Skeletal muscle cell (primary cell): ENCODE results near the gene PAH.

Experiments
- DNase-seq: peaks from one replicate; pipeline ENCODE4 v3.0.0-alpha.2; 2010; ENCODE audit warnings: low read depth
- H3K4me3 ChIP-seq: 2 replicates; pipeline ENCODE4 v1.5.1; 2011; ENCODE audit warnings: low read depth, mild to moderate bottlenecking, control low read depth, low read length, moderate library complexity

Gene PAH

DNA sequence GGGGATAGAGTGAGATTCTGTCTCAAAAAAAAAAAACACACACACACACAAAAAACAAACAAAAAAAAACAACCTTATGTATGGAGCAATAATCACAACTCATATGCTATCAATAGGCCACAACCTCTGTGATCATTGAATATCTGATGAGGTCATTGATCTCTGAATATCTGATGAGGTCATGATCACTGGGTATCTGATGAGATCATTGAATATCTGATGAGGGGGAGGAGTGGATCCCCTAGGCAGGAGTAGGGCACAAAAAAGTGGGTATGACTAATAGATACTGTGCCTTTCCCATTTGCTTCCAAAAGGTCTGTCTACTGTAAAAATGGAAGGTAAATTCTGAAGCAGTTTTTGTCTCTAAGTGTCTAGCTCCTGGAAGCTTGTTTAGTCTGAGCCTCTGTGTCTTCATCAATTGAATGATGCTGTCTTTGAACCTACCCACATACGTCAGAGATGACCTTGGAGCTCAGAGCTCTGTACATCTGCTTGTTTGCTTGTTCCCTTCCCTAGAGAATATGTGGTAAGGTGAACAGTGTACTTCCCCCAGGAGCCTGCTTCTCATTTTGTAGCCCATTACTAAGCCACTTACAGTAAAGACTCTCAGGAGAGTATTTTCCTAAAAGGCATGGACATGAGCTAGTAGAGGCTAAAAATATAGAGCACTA is 13.6 kb downstream of the PAH start:
- DNase-seq, result no peak
- no peak overlapping the region for H3K4me3 ChIP-seq

DNA sequence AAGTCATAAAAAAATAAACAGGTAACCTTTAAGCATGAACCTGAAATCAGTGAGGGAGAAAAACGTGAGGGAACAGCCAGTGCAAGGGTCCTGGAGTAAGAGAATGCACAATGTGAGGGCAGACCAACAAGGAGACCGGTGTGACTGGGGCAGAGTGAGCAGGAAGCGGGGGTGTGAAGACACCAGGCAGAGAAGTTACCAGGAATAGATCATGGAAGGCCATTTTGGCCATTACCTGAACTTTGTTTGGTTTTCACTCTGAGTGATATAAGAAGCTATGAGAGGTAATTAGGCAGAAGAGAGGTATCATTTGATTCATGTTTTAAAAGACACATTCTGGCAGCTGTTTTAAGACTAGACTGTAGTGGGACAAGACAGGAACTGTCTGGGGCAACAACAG is 15.0 kb downstream of the PAH start:
- no peak overlapping the region for H3K4me3 ChIP-seq
- DNase-seq, result no peak

DNA sequence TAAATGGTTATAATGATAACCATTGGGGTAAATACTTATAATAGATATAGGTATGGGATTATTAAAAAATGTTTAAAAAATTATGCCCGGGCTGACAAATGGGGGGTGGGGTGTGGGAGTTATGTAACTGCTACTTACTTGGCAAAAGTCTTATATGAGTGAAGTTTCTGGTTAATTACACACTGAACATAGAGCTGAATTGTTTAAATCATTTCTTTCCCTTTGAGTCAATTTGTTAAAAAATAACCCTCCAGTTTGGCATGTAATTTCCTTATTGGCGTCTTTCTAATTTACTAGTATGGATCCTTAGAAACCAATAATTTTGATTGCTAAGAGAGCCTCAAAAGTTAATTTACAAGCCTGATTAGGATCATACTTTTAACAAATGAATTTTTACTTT is 16.7 kb downstream of the PAH start:
- no peak overlapping the region for H3K4me3 ChIP-seq
- no peak for DNase-seq

DNA sequence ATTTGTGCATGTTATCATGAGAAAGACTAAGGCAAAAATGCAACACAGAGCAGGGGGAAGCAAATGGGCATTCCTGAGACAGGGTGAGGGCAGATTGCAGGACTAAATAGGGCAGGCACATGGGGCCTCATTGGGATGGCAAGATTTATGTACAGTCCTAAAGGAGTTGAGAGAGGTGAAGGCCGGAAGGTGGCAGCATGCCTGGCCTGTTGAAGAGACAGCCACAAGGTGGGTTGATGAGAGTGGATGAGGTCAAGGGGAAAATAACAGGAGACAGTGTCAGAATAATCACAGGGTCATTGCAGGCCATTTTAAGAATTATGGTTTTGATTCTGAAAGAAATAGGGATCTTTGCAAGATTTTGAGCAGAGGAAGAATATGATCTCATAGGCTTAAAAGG is 21.0 kb downstream of the PAH start:
- DNase-seq, result no peak
- H3K4me3 ChIP-seq, result no peak overlapping the region

DNA sequence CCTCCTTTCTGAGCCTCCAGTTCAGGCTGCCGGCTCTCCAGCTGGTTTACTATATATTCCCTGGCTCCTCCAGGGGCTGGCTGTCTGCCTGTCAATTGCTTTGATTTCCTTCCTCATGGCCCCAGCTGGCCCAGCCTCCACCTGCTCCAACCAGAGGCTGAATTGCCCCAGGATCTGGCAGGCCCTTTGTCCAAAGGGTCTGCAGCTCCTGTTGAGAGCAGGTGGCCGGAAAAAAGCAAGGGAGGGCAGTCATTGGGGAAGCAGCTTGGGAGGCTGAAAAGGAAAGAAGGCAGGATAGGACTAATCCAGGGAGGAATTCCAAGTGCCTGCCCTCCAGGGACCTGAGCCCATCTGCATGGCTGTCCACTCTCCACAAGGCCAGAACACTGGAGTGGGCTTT is 25.3 kb downstream of the PAH start:
- H3K4me3 ChIP-seq, result no peak overlapping the region
- DNase-seq, result no peak

GRCh38 chr12:102888511-102888910 is 28.5 kb downstream of the PAH start:
- no peak for DNase-seq

GRCh38 chr12:102885043-102885932 is 31.8 kb downstream of the PAH start:
- H3K4me3 ChIP-seq, result no peak overlapping the region

More at GRCh38 chr12:102888511-102888910, 28.5 kb downstream of the PAH start:
- no peak overlapping the region for H3K4me3 ChIP-seq

GRCh38 chr12:102883204-102883799 is 33.7 kb downstream of the PAH start:
- H3K4me3 ChIP-seq, result no peak overlapping the region
- no peak for DNase-seq

More at GRCh38 chr12:102885043-102885932, 31.8 kb downstream of the PAH start:
- no peak for DNase-seq

- no peak overlapping the region for H3K4me3 ChIP-seq
- DNase-seq, result no peak
Measured at GRCh38 chr12:102880783-102881182, 36.3 kb downstream of the PAH start.

DNA sequence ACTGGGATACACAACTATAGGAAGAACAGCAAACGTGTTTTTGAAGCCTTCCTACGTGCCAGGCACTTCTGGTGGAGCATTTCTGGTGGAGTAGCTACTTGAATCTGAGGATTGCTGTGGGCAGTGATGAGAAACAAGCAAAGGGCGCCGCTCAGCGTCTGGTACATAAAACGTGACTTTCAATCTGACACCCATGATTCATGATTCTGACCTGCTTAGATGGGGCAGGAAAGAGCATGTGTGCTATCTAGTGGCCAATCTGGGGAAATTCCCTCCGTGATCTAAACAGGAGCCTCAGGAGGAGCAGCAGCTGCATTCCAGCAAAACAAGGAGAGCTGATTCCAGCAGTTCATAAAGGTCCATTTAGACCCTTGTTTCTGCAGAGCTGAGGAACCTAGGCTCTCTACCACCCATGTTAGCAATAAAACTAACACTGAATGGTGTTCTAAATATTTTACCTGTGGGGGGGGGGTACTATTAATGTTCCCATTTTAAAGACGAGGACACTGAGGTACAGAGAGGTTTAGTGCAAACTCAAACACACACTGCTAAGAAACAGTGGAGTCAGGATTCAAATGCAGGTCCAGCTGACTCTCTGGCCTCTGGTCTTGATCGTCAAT is 37.8 kb downstream of the PAH start:
- no peak overlapping the region for H3K4me3 ChIP-seq
- no peak for DNase-seq

GRCh38 chr12:102876883-102877282 is 40.2 kb downstream of the PAH start:
- DNase-seq, result no peak
- H3K4me3 ChIP-seq, result no peak overlapping the region

GRCh38 chr12:102874819-102875218 is 42.2 kb downstream of the PAH start:
- no peak for DNase-seq
- no peak overlapping the region for H3K4me3 ChIP-seq

DNA sequence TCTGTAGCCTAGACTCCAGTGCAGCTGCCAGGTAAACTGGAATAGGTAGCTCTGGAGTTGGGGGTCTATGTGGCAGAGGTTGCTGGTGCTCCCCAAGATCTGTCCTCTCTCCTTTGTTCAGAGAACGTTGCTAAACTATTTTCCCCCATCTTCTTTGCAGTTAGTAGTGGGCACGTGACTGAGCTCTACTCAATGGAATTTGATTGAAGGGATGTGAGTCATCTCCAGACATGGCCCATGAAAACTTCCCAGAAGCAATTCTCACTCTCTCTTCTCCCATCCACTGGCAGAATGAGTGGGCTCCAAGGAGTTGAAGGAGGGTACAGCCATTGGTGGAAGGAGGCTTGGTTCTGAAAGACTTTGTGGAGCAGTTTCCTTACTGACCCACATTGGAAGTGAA is 44.0 kb downstream of the PAH start:
- DNase-seq, result no peak
- H3K4me3 ChIP-seq, result no peak overlapping the region

DNA sequence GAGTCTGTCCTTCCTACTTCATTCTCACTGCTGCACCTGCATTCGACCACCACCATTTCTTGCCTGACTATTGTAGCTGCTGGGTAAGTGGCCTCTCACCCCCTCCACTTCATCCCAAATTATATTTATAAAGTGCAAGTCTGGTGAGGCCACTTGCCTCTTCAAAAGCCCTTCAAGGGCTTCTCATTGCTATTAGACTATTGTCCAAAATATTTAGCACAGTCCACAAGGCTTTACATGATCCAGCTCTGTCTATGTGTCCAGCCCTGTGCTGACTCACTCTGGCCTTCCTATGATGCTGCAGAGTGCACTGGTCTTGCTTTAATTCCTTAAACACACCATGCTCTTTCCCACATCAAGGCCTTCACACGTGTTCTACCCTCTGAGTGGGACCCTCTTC is 46.0 kb downstream of the PAH start:
- no peak overlapping the region for H3K4me3 ChIP-seq
- no peak for DNase-seq

DNA sequence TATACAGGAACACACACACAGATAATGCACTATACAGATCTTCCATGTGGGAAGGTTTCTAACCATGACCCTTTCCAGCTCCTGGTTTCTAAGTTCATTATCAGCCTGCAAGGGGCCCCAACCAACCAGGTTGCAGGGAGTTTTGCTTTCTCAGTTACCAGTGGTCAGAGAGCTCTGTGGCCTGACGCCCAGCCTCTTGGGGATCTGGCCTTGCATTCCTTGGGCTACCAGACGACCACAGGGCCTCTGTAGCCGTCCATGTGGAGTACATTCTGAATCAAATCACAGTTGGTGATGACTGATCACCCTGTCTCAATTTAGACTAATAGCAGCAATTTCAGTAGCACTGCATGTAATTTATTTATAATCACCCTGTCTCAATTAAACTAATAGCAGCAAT is 47.5 kb downstream of the PAH start:
- DNase-seq, result no peak
- H3K4me3 ChIP-seq, result no peak overlapping the region

DNA sequence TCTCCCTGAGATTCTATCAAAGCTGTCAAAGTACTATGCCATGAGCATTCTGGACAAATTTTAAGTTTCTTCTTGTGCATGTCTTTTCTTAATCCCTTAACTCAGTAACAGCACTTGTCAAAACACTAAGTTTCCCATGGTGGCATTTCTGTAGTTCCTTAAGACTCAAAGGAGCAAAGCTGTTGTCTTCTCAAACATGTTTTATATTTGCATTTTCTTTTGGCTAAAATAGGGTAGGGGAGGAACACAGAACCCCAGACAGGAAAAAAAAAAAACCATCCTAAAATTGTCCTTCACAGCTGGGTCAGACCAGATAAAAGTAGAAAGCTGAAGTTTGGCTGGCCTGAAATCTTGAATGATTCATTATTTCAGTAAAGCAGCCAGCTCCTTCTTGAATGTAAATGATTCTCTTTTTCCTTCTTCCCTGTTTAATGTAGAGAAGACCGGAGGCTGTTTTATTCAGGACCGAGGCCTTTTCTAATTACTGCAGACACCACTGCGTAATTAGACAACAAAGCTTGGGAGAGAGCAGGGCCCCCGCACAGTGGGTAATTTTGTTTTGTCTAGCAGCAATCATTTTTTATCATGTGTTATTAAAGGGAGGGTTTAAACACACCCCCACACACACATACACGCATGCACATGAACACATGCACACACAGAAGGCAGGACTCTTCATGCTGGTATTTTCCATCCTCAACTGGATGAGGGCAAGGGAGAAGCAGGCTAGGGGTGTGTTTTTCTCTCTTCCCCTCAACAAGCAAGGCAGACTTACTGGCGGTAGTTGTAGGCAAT is 51.0 kb downstream of the PAH start:
- H3K4me3 ChIP-seq, result no peak overlapping the region
- no peak for DNase-seq

DNA sequence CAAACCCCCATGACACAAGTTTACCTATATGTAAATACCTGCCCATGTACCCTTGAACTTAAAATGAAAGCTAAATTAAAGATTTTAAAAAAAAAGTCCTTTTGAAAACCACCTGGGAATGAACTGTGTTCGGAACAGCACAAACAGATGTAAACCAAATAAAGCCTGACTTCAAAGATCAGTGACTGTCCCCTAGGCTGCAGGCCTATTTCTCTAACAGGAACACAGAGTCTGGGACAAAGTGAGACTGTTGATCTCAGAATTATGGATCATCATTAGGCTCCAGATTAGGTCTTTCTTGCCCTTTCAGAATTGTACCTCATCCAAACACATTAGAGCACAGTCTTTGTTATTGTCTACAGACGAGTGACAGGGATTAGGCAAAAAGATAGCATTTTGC is 54.6 kb downstream of the PAH start:
- DNase-seq, result no peak
- H3K4me3 ChIP-seq, result no peak overlapping the region

GRCh38 chr12:102851246-102851645 is 65.8 kb downstream of the PAH start:
- H3K4me3 ChIP-seq, result no peak overlapping the region
- no peak for DNase-seq

DNA sequence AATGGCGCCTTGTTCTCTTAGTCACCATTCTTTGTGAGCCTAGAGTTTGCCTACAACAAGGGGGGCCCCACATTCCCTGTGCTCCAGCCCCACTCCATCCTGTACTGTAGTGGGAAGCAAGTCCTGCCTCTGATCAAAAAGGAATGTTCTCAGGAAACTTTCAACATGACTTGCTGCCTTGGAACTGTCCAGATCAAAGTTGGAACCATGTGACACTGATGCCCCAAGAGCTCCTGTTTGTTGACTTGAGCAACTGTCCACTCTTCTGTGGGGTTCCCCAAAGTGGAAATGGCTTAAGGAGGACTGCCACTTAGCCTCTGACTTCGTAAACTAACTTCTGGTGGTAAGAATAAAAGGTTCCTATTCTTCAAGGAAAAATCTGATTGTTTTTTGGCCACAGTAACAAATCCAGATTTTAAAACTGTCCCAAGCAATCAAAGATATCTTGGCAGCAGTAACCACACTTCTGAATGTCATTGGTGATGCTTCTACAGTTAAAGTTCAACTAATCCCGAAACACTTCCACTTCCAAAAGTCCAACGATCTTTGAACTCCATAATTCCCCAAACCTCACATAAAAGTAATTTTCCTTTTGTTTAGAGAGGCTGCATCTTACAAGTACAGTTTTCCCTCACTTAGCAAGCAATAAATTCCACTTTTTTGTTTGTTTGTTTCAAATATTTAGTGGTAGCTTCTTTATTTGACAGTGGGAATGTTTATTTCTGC is 67.2 kb downstream of the PAH start:
- no peak overlapping the region for H3K4me3 ChIP-seq
- no peak for DNase-seq
